Breast epithelium (tissue), 4 donors: ENCODE results near the gene LMTK2. TPM values are rescaled to one million over a fixed set of nuclear protein-coding genes. Genes with fewer than 3 reads are reported as not detected.

Experiments used
- DNase-seq, 2 donors: peaks; one replicate each; pipeline ENCODE4 v3.0.0-alpha.2; 2019; ENCODE audit warnings: low spot score in 2 of 2
- H3K27ac ChIP-seq, 2 donors: fragments of 200-600 bp; sonication (generic) in 1 of 2; one replicate each; pipeline ENCODE4 v1.5.1; 2016 to 2019; ENCODE audit warnings: mild to moderate bottlenecking in 1 of 2
- H3K27me3 ChIP-seq, 2 donors: fragments of 200-600 bp; sonication (generic) in 1 of 2; one replicate each; pipeline versions ENCODE4 v1.5.1 to v1.6.0; 2017 to 2019; ENCODE audit warnings: control low read depth in 1 of 2, mild to moderate bottlenecking in 1 of 2
- H3K36me3 ChIP-seq: fragments of 200-600 bp; one replicate; pipeline ENCODE4 v1.5.1; 2019
- H3K4me1 ChIP-seq, 2 donors: fragments of 200-600 bp; sonication (generic); one replicate each; pipeline ENCODE4 v1.5.1; 2016 to 2019; ENCODE audit warnings: control low read depth in 1 of 2
- H3K4me3 ChIP-seq, 3 donors: fragments of 200-600 bp; sonication (generic); 1 replicate in 2 of 3; 2 replicates in 1 of 3; pipeline ENCODE4 v1.5.1; 2016 to 2019; ENCODE audit warnings: mild to moderate bottlenecking in 3 of 3, moderate library complexity in 2 of 3
- H3K9me3 ChIP-seq, 2 donors: fragments of 200-600 bp; sonication (generic) in 1 of 2; one replicate each; pipeline ENCODE4 v1.5.1; 2016 to 2019; ENCODE audit warnings: control low read depth in 1 of 2
- POLR2A ChIP-seq: fragments of 450-650 bp; IDR thresholded peaks from one replicate; pipeline ENCODE4 v1.6.1; 2016; ENCODE audit warnings: antibody characterized with exemption, mild to moderate bottlenecking, moderate library complexity
- POLR2AphosphoS5 ChIP-seq, 3 donors: sonication (generic); formaldehyde crosslinking; IDR thresholded peaks; one replicate each; pipeline ENCODE4 v1.6.1; 2017; ENCODE audit warnings: antibody characterized with exemption in 3 of 3
- intact Hi-C: fragments of 100-400 bp; cut with DNase I; formaldehyde crosslinking; loops from one replicate; pipeline ENCODE4 v1.15.1; 2023; ENCODE audit warnings: low total_unique reads
- total RNA-seq, 3 donors: library from RNA; depleted of rRNA; stranded (reverse); fragments of >200 nt; gene quantifications; one replicate each; pipeline ENCODE4 v1.1.0, GENCODE V29; 2016
- TF ChIP-seq, protein P1 (sequence below), 3 donors: fragments of 450-650 bp; IDR thresholded peaks; one replicate each; pipeline ENCODE4 v1.5.1; 2016 to 2017; ENCODE audit warnings: antibody characterized with exemption in 3 of 3, mild to moderate bottlenecking in 3 of 3, moderate library complexity in 3 of 3

Gene LMTK2
- total RNA-seq, 3 donors from 2014 or later = 9.4 to 16.7 (median 14.1) TPM

DNA sequence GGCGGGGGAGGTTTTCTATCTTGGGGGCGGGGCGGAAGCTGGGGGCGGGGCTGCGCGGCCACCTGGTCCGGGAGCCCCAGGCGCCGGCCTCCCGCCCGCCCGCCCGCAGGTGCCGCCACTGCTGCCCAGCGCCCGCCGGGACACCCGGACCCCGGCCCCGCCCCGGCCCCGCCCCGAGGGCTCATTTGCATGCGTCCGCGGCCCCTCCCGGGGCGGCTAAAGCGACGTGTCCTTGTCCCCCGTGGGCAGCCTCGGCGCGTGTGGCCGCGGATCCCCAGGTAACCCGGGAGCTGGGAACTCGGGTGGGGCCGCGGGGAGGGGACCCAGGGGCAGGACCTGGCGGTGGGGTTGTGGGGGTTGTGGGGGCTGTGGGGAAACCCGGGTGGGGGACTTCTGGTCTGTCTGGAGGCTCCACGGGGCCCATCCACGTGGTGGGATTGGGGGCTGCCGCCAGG is 104.6 kb downstream of the LMTK2 start, which contains the start of gene BHLHA15:
Gene BHLHA15, plus strand, starts transcription at position 219 of the 455 bp plus-strand sequence. CDS start 871 bp downstream, outside the sequence.
- no peak for DNase-seq
- no peak within 1 kb of the TSS for H3K27ac ChIP-seq
- H3K9me3 ChIP-seq = no peaks in the 10 kb centered on the region
- H3K27me3 ChIP-seq = no peaks in the 10 kb centered on the region
- TF ChIP-seq, protein P1, sequence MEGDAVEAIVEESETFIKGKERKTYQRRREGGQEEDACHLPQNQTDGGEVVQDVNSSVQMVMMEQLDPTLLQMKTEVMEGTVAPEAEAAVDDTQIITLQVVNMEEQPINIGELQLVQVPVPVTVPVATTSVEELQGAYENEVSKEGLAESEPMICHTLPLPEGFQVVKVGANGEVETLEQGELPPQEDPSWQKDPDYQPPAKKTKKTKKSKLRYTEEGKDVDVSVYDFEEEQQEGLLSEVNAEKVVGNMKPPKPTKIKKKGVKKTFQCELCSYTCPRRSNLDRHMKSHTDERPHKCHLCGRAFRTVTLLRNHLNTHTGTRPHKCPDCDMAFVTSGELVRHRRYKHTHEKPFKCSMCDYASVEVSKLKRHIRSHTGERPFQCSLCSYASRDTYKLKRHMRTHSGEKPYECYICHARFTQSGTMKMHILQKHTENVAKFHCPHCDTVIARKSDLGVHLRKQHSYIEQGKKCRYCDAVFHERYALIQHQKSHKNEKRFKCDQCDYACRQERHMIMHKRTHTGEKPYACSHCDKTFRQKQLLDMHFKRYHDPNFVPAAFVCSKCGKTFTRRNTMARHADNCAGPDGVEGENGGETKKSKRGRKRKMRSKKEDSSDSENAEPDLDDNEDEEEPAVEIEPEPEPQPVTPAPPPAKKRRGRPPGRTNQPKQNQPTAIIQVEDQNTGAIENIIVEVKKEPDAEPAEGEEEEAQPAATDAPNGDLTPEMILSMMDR (IDR thresholded peaks at IDR 0.05) = no peak
- TF ChIP-seq POLR2A (no peak), POLR2AphosphoS5 (IDR thresholded peaks at IDR 0.05) (no peak)
- H3K36me3 ChIP-seq = no peaks in the 10 kb centered on the region
- intact Hi-C loops = no loop called here
- H3K4me1 ChIP-seq = no peaks in the 10 kb centered on the region
- H3K4me3 ChIP-seq = peak within 1 kb of the TSS; percentile 13 to 65 (median 44)

DNA sequence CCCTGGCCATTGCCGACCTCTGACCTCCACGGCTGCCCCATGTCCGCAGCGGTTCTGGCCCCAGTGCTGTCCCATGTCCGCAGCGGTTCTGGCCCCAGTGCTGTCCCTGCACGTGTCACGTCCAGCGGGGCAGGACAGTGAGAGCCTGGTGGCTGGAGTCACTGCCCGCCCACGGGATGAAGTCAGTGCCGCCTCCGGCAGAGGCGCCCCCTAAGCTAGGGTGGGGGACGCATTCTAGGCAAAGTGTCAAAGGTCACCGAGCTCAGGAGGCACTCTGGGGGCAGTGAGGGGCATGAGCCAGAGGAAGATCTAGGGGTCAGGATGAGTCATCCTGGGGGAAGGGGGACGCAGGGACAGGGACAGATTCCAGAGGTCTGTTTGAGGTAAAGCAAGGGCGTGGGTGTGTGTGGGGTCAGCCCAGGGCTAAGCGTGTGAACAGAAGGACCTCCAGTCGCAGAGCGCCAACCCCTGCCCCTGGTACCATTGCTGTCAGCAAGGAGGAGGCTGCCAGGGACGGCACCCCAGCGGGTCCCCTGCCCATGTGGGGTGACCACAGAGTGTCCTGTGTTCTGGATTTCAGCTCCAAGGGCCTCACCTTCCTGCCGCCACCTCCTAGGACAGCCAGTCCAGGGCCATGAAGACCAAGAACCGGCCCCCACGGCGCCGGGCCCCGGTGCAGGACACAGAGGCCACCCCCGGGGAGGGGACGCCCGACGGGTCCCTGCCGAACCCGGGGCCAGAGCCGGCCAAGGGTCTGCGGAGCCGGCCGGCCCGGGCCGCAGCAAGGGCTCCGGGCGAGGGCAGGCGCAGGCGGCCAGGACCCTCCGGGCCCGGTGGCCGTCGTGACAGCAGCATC is 105.2 kb downstream of the LMTK2 start:
- TF ChIP-seq POLR2AphosphoS5 (IDR thresholded peaks at IDR 0.05) (no peak), POLR2A (no peak)
- TF ChIP-seq, protein P1 (IDR thresholded peaks at IDR 0.05) = no peak
- no peaks in the 10 kb centered on the region for H3K9me3 ChIP-seq
- DNase-seq = no peak
- no peaks in the 10 kb centered on the region for H3K36me3 ChIP-seq
- no peak overlapping the region for H3K27ac ChIP-seq
- intact Hi-C loops = no loop called here
- no peaks in the 10 kb centered on the region for H3K4me1 ChIP-seq
- peak overlapping the region; percentile 13 to 65 (median 44) for H3K4me3 ChIP-seq
- H3K27me3 ChIP-seq = no peaks in the 10 kb centered on the region

DNA sequence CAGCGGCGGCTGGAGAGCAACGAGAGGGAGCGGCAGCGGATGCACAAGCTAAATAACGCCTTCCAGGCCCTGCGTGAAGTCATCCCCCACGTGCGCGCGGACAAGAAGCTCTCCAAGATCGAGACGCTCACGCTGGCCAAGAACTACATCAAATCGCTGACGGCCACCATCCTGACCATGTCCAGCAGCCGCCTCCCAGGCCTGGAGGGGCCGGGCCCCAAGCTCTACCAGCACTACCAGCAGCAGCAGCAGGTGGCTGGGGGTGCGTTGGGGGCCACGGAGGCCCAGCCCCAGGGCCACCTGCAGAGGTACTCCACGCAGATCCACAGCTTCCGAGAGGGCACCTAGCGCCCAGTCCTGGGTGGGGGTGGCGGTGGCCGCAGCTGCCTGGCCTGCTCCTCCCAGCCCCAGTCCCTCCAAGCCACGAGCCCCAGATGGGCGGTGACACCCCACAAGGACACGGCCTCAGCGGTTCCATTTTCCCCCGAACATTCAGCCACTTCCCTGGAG is 105.9 kb downstream of the LMTK2 start:
- TF ChIP-seq POLR2A = no peak
- TF ChIP-seq, protein P1 (IDR thresholded peaks at IDR 0.05) = no peak
- no peak for TF ChIP-seq POLR2AphosphoS5 (IDR thresholded peaks at IDR 0.05)
- H3K36me3 ChIP-seq = no peaks in the 10 kb centered on the region
- no peak overlapping the region for H3K4me3 ChIP-seq
- intact Hi-C loops = no loop called here
- H3K27me3 ChIP-seq = no peaks in the 10 kb centered on the region
- H3K27ac ChIP-seq = no peak overlapping the region
- no peaks in the 10 kb centered on the region for H3K4me1 ChIP-seq
- no peaks in the 10 kb centered on the region for H3K9me3 ChIP-seq
- DNase-seq = no peak

DNA sequence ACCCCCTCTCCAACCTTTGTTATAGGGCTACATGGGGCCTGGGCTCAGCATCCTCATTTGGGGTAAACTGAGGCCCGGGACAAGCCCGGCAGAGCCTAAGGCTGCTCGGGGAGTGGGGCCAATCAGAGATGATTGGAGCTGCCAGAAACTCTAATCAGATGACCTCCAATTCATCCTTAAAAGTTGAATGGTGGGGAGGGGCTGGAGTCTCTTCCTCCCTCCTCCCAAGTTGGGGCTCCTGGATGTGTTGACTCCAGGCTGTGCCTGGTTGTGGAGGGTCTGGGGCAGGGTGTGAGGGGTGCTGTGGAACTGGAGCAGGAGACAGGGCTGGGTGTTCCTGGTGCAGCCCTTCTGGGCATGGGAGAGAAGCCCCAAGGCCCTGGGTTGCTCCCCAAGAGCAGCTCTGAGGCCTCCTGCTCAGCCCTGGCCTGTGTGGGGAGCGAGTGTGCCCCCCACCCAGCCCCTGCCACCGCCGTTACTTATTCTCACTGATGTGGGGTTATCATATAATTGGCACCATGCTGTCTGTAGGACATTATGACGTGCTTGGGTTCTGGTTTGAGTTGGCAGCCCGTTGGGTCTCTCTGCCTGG is 106.7 kb downstream of the LMTK2 start:
- Histone ChIP-seq H3K9me3 (no peaks in the 10 kb centered on the region), H3K4me1 (no peaks in the 10 kb centered on the region), H3K36me3 (no peaks in the 10 kb centered on the region), H3K27me3 (no peaks in the 10 kb centered on the region), H3K4me3 (no peak overlapping the region), H3K27ac (no peak overlapping the region)
- intact Hi-C loops = no loop called here
- DNase-seq = no peak
- no peak for TF ChIP-seq POLR2A
- no peak for TF ChIP-seq POLR2AphosphoS5 (IDR thresholded peaks at IDR 0.05)
- TF ChIP-seq, protein P1 (IDR thresholded peaks at IDR 0.05) = no peak
